BJ (cell line): ENCODE data around the gene CBFA2T2. TPM values are rescaled to one million over a fixed set of nuclear protein-coding genes. Genes with fewer than 3 reads are reported as not detected.

ENCODE experiments used
- CTCF ChIA-PET: fragments of 350-600 bp; formaldehyde crosslinking; extraction: SDS; loops from one replicate; lab custom pipeline; 2021; ENCODE audit warnings: antibody characterized with exemption, inconsistent platforms; lab: Yijun Ruan, JAX
- POLR2A ChIA-PET: fragments of 300-600 bp; sonication (Branson Sonifier 250); formaldehyde crosslinking; extraction: SDS; loops from one replicate; lab custom pipeline; 2021; ENCODE audit warnings: antibody characterized with exemption; lab: Charles Lee
- DNase-seq: peaks from one replicate; pipeline ENCODE4 v3.0.0-alpha.2; 2011; ENCODE audit warnings: low read depth
- H3K27me3 ChIP-seq: 2 replicates; pipeline ENCODE4 v1.6.0; 2011; ENCODE audit warnings: low read length; ENCODE audit not compliant: control insufficient read depth, insufficient read depth
- H3K36me3 ChIP-seq: 2 replicates; pipeline ENCODE4 v1.5.1; 2011; ENCODE audit warnings: low read length; ENCODE audit not compliant: control insufficient read depth, insufficient read depth
- H3K4me3 ChIP-seq: 2 replicates; pipeline ENCODE4 v1.5.1; 2011; ENCODE audit warnings: low read depth, mild to moderate bottlenecking, control low read depth, low read length
- CTCF ChIP-seq: IDR thresholded peaks from 2 replicates; pipeline ENCODE4 v1.5.1; 2011; ENCODE audit warnings: low read depth, mild to moderate bottlenecking, control low read depth, inconsistent platforms, low read length, moderate library complexity; ENCODE audit not compliant: insufficient read depth
- polyA plus RNA-seq: library from polyadenylated mRNA; depleted of rRNA; stranded (reverse); fragments of >200 nt; gene quantifications from 2 replicates; pipeline ENCODE4 v1.2.3, GENCODE V29; 2011

The CBFA2T2 gene
- polyA plus RNA-seq, 1 experiment, result 7.6 TPM

- Histone ChIP-seq H3K4me3 (no peak overlapping the region), H3K27me3 (no peaks in the 10 kb centered on the region), H3K36me3 (no peaks in the 10 kb centered on the region)
- POLR2A ChIA-PET, result no interaction called here
- CTCF ChIA-PET, result no interaction called here
- no peak for DNase-seq
- no peak for TF ChIP-seq CTCF
These were observed 116.3 kb downstream of the CBFA2T2 start for GRCh38 chr20:33606118-33606771.

- CTCF ChIA-PET, result no interaction called here
- peaks cover 2% of the 10 kb centered on the region; the same call in 1 of the 2 replicates for H3K36me3 ChIP-seq
These were observed 119.6 kb downstream of the CBFA2T2 start for GRCh38 chr20:33609504-33609903.

GRCh38 chr20:33611106-33611505, 121.2 kb downstream of the CBFA2T2 start:
- POLR2A ChIA-PET, result no interaction called here
- no peak overlapping the region for H3K4me3 ChIP-seq
- CTCF ChIA-PET, result interaction anchor here (1.0 kb wide), 1 partner anchor 56 kb away, joined by 3 read pairs; no protein-coding TSS in a partner anchor
- H3K36me3 ChIP-seq, result peaks cover 2% of the 10 kb centered on the region; the same call in 1 of the 2 replicates
- TF ChIP-seq CTCF, result no peak
- no peak for DNase-seq
- H3K27me3 ChIP-seq, result no peaks in the 10 kb centered on the region

More at GRCh38 chr20:33609504-33609903, 119.6 kb downstream of the CBFA2T2 start:
- no peak overlapping the region for H3K4me3 ChIP-seq
- DNase-seq, result no peak
- no peaks in the 10 kb centered on the region for H3K27me3 ChIP-seq
- TF ChIP-seq CTCF, result no peak
- POLR2A ChIA-PET, result no interaction called here

GRCh38 chr20:33612001-33612400, 122.1 kb downstream of the CBFA2T2 start:
- no peak for DNase-seq
- POLR2A ChIA-PET, result no interaction called here

More at GRCh38 chr20:33612001-33612400, 122.1 kb downstream of the CBFA2T2 start:
- Histone ChIP-seq H3K27me3 (no peaks in the 10 kb centered on the region), H3K36me3 (peaks cover 2% of the 10 kb centered on the region; the same call in 1 of the 2 replicates), H3K4me3 (no peak overlapping the region)
- no peak for TF ChIP-seq CTCF
- CTCF ChIA-PET, result interaction anchor here (1.0 to 1.6 kb wide), 3 partner anchors 35 to 142 kb away, joined by 3 read pairs; no protein-coding TSS in a partner anchor
